GM23338 (cell line): ENCODE data around the gene IMMP2L. TPM values are rescaled to one million over a fixed set of nuclear protein-coding genes. Genes with fewer than 3 reads are reported as not detected.

Experiments
- ATAC-seq: fragments of 200-7000 bp; cut with Tn5 transposase; 3 replicates; pipeline ENCODE4 v1.9.1; 2020
- DNase-seq: peaks from one replicate; pipeline ENCODE4 v3.0.0-alpha.2; 2015; ENCODE audit warnings: low spot score
- H2AFZ ChIP-seq: fragments of 200-600 bp; sonication (generic); 2 replicates; pipeline ENCODE4 v1.8.0; 2016; ENCODE audit warnings: antibody characterized with exemption, mild to moderate bottlenecking, moderate library complexity
- H3F3A ChIP-seq: fragments of 200-600 bp; sonication (generic); replicated peaks from 2 replicates; pipeline ENCODE4 v1.8.0; 2017; ENCODE audit warnings: antibody characterized with exemption, mixed run types, low read depth
- H3K27ac ChIP-seq: fragments of 200-600 bp; sonication (generic); 2 replicates; pipeline ENCODE4 v1.6.1; 2016; ENCODE audit warnings: low read depth
- H3K27me3 ChIP-seq: fragments of 200-600 bp; sonication (generic); 2 replicates; pipeline ENCODE4 v1.8.0; 2016; ENCODE audit warnings: mild to moderate bottlenecking, mixed run types, moderate library complexity; ENCODE audit not compliant: insufficient read depth
- H3K36me3 ChIP-seq: fragments of 200-600 bp; sonication (generic); 2 replicates; pipeline ENCODE4 v1.8.0; 2016; ENCODE audit warnings: mild to moderate bottlenecking; ENCODE audit not compliant: insufficient read depth
- H3K4me1 ChIP-seq: fragments of 200-600 bp; sonication (generic); 2 replicates; pipeline ENCODE4 v1.8.0; 2016; ENCODE audit warnings: mild to moderate bottlenecking, moderate library complexity; ENCODE audit not compliant: insufficient read depth
- H3K4me2 ChIP-seq: fragments of 200-600 bp; sonication (generic); 2 replicates; pipeline ENCODE4 v1.7.1; 2017; ENCODE audit warnings: mixed run types
- H3K4me3 ChIP-seq: fragments of 200-600 bp; sonication (generic); 2 replicates; pipeline ENCODE4 v1.6.1; 2016; ENCODE audit warnings: mixed run types
- H3K79me2 ChIP-seq: fragments of 200-600 bp; sonication (generic); replicated peaks from 2 replicates; pipeline ENCODE4 v1.8.0; 2017; ENCODE audit warnings: mild to moderate bottlenecking; ENCODE audit not compliant: insufficient read depth
- H3K9me2 ChIP-seq: fragments of 200-600 bp; sonication (generic); 2 replicates; pipeline ENCODE4 v1.8.0; 2017; ENCODE audit not compliant: insufficient read depth
- H4K20me1 ChIP-seq: fragments of 200-600 bp; sonication (generic); replicated peaks from 2 replicates; pipeline ENCODE4 v1.8.0; 2017; ENCODE audit warnings: mild to moderate bottlenecking; ENCODE audit not compliant: insufficient read depth
- H3K27ac Mint-ChIP-seq: 2 replicates; pipeline ENCODE4 v1.8.0; 2020; ENCODE audit warnings: inconsistent platforms, mild to moderate bottlenecking, moderate library complexity, mixed read lengths
- H3K27me3 Mint-ChIP-seq: 3 replicates; pipeline ENCODE4 v1.8.0; 2022; ENCODE audit warnings: low read depth, mild to moderate bottlenecking, moderate library complexity, mixed read lengths, inconsistent platforms; ENCODE audit not compliant: insufficient read depth, poor library complexity
- H3K36me3 Mint-ChIP-seq: 3 replicates; pipeline ENCODE4 v1.8.0; 2021; ENCODE audit warnings: low read depth, mild to moderate bottlenecking, inconsistent platforms, moderate library complexity, mixed read lengths
- H3K4me1 Mint-ChIP-seq: 3 replicates; pipeline ENCODE4 v1.8.0; 2020; ENCODE audit warnings: mild to moderate bottlenecking, inconsistent platforms, mixed read lengths
- H3K4me3 Mint-ChIP-seq: 3 replicates; pipeline ENCODE4 v1.8.0; 2021; ENCODE audit warnings: moderate library complexity, mild to moderate bottlenecking, inconsistent platforms, mixed read lengths
- H3K9me3 Mint-ChIP-seq: 3 replicates; pipeline ENCODE4 v1.8.0; 2020; ENCODE audit warnings: moderate library complexity, mild to moderate bottlenecking, inconsistent platforms, mixed read lengths
- CREB1 ChIP-seq: fragments of 250-450 bp; sonication (Bioruptor Pico); IDR thresholded peaks from 2 replicates; pipeline ENCODE4 v1.5.0; 2020; ENCODE audit warnings: low read depth, mild to moderate bottlenecking, moderate library complexity
- EZH2 ChIP-seq: fragments of 200-600 bp; sonication (generic); IDR thresholded peaks from one replicate; pipeline ENCODE4 v1.8.0; 2017; ENCODE audit warnings: antibody characterized with exemption, mild to moderate bottlenecking, low read depth; ENCODE audit not compliant: unreplicated experiment
- EZH2phosphoT487 ChIP-seq: fragments of 200-600 bp; sonication (generic); IDR thresholded peaks from one replicate; pipeline ENCODE4 v1.8.1; 2018; ENCODE audit warnings: antibody characterized with exemption; ENCODE audit not compliant: unreplicated experiment
- JUNB ChIP-seq: IDR thresholded peaks from one replicate; pipeline ENCODE4 v1.6.1; 2016; ENCODE audit warnings: antibody characterized with exemption; ENCODE audit not compliant: unreplicated experiment
- NANOG ChIP-seq: IDR thresholded peaks from 2 replicates; pipeline ENCODE4 v1.6.1; 2016; ENCODE audit warnings: antibody characterized with exemption, borderline replicate concordance
- POLR2AphosphoS5 ChIP-seq: IDR thresholded peaks from 2 replicates; pipeline ENCODE4 v1.6.1; 2016; ENCODE audit warnings: antibody characterized with exemption, low read depth
- STAT1 ChIP-seq: IDR thresholded peaks from one replicate; pipeline ENCODE4 v1.6.1; 2016; ENCODE audit warnings: antibody characterized with exemption; ENCODE audit not compliant: unreplicated experiment
- ZNF114 ChIP-seq: fragments of 250-450 bp; sonication (Bioruptor Pico); IDR thresholded peaks from 2 replicates; pipeline ENCODE4 v1.5.0; 2020; ENCODE audit warnings: mild to moderate bottlenecking, moderate library complexity
- ZNF331 ChIP-seq: fragments of 250-450 bp; sonication (Bioruptor Pico); IDR thresholded peaks from 2 replicates; pipeline ENCODE4 v1.5.0; 2020; ENCODE audit warnings: low read depth, mild to moderate bottlenecking, moderate library complexity
- polyA plus RNA-seq: library from polyadenylated mRNA; unstranded; fragments of >200 nt; fragmentation: Nextera tagmentation; extraction: Ambion mirVana; gene quantifications from 2 replicates; pipeline ENCODE4 v1.2.1, GENCODE V29; 2016
- total RNA-seq: library from RNA; depleted of rRNA; stranded (reverse); fragments of >200 nt; shearing (Covaris generic); gene quantifications from 2 replicates; pipeline ENCODE4 v1.2.3, GENCODE V29; 2014
- TF ChIP-seq, protein P1 (sequence below): IDR thresholded peaks from 2 replicates; pipeline ENCODE4 v1.6.1; 2016; ENCODE audit warnings: antibody characterized with exemption
- TF ChIP-seq, protein P2 (sequence below): fragments of 250-450 bp; sonication (Bioruptor Pico); IDR thresholded peaks from 2 replicates; pipeline ENCODE4 v1.5.0; 2020; ENCODE audit warnings: mild to moderate bottlenecking, moderate library complexity
- TF ChIP-seq, protein P3 (sequence below): IDR thresholded peaks from one replicate; pipeline ENCODE4 v1.6.1; 2018; ENCODE audit warnings: antibody characterized with exemption; ENCODE audit not compliant: unreplicated experiment
- TF ChIP-seq, protein P4 (sequence below), 2 experiments: fragments of 200-600 bp in 1 of 2; sonication (generic) in 1 of 2; conservative IDR thresholded peaks; 2 replicates each; pipeline versions ENCODE4 v1.5.1 to v1.6.1; 2016 to 2017; ENCODE audit warnings: antibody characterized with exemption in 2 of 2, low read depth in 2 of 2, mild to moderate bottlenecking in 2 of 2, moderate library complexity in 1 of 2

The IMMP2L gene
- total and polyA plus RNA-seq, 2 experiments from 2014 or later, result 7.3 to 14.0 TPM

DNA sequence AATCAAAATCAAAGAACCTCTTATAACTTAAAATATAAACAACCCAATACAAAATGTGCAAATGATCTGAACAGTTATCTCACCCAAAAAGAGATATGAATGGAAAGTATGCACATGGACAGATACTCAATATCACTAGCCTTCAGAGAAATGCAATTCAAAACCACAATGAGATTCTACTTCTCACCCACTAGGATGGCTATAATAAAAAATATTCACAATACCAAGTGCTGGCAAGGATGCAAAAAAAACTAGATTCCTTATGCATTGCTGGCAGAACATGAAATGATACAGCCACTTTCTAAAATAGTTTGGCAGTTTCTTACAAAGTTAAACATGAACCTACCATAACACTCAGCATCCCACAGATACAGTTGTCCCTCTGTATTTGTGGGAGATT lies 601.5 kb downstream of the IMMP2L start:
- H3K4me1 ChIP-seq, result no peaks in the 10 kb centered on the region
- no peak overlapping the region for H3K4me3 ChIP-seq
- DNase-seq (no peak), ATAC-seq (no peak)
- H3K27me3 Mint-ChIP-seq, result no peaks in the 10 kb centered on the region
- H3K4me1 Mint-ChIP-seq, result no peaks in the 10 kb centered on the region
- H3K79me2 ChIP-seq, result no peaks in the 10 kb centered on the region
- TF ChIP-seq, protein P1, sequence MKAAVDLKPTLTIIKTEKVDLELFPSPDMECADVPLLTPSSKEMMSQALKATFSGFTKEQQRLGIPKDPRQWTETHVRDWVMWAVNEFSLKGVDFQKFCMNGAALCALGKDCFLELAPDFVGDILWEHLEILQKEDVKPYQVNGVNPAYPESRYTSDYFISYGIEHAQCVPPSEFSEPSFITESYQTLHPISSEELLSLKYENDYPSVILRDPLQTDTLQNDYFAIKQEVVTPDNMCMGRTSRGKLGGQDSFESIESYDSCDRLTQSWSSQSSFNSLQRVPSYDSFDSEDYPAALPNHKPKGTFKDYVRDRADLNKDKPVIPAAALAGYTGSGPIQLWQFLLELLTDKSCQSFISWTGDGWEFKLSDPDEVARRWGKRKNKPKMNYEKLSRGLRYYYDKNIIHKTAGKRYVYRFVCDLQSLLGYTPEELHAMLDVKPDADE, result no peak
- no peak for TF ChIP-seq ZNF331
- no peak for TF ChIP-seq EZH2
- TF ChIP-seq, protein P2, sequence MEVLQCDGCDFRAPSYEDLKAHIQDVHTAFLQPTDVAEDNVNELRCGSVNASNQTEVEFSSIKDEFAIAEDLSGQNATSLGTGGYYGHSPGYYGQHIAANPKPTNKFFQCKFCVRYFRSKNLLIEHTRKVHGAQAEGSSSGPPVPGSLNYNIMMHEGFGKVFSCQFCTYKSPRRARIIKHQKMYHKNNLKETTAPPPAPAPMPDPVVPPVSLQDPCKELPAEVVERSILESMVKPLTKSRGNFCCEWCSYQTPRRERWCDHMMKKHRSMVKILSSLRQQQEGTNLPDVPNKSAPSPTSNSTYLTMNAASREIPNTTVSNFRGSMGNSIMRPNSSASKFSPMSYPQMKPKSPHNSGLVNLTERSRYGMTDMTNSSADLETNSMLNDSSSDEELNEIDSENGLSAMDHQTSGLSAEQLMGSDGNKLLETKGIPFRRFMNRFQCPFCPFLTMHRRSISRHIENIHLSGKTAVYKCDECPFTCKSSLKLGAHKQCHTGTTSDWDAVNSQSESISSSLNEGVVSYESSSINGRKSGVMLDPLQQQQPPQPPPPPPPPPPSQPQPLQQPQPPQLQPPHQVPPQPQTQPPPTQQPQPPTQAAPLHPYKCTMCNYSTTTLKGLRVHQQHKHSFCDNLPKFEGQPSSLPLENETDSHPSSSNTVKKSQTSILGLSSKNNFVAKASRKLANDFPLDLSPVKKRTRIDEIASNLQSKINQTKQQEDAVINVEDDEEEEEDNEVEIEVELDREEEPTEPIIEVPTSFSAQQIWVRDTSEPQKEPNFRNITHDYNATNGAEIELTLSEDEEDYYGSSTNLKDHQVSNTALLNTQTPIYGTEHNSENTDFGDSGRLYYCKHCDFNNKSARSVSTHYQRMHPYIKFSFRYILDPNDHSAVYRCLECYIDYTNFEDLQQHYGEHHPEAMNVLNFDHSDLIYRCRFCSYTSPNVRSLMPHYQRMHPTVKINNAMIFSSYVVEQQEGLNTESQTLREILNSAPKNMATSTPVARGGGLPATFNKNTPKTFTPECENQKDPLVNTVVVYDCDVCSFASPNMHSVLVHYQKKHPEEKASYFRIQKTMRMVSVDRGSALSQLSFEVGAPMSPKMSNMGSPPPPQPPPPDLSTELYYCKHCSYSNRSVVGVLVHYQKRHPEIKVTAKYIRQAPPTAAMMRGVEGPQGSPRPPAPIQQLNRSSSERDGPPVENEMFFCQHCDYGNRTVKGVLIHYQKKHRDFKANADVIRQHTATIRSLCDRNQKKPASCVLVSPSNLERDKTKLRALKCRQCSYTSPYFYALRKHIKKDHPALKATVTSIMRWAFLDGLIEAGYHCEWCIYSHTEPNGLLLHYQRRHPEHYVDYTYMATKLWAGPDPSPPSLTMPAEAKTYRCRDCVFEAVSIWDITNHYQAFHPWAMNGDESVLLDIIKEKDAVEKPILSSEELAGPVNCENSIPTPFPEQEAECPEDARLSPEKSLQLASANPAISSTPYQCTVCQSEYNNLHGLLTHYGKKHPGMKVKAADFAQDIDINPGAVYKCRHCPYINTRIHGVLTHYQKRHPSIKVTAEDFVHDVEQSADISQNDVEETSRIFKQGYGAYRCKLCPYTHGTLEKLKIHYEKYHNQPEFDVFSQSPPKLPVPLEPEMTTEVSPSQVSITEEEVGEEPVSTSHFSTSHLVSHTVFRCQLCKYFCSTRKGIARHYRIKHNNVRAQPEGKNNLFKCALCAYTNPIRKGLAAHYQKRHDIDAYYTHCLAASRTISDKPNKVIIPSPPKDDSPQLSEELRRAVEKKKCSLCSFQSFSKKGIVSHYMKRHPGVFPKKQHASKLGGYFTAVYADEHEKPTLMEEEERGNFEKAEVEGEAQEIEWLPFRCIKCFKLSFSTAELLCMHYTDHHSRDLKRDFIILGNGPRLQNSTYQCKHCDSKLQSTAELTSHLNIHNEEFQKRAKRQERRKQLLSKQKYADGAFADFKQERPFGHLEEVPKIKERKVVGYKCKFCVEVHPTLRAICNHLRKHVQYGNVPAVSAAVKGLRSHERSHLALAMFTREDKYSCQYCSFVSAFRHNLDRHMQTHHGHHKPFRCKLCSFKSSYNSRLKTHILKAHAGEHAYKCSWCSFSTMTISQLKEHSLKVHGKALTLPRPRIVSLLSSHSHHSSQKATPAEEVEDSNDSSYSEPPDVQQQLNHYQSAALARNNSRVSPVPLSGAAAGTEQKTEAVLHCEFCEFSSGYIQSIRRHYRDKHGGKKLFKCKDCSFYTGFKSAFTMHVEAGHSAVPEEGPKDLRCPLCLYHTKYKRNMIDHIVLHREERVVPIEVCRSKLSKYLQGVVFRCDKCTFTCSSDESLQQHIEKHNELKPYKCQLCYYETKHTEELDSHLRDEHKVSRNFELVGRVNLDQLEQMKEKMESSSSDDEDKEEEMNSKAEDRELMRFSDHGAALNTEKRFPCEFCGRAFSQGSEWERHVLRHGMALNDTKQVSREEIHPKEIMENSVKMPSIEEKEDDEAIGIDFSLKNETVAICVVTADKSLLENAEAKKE (CRISPR knock-in tag), result no peak
- TF ChIP-seq NANOG, result no peak
- TF ChIP-seq EZH2phosphoT487, result no peak
- no peak for TF ChIP-seq STAT1
- TF ChIP-seq POLR2AphosphoS5, result no peak
- TF ChIP-seq, protein P3, sequence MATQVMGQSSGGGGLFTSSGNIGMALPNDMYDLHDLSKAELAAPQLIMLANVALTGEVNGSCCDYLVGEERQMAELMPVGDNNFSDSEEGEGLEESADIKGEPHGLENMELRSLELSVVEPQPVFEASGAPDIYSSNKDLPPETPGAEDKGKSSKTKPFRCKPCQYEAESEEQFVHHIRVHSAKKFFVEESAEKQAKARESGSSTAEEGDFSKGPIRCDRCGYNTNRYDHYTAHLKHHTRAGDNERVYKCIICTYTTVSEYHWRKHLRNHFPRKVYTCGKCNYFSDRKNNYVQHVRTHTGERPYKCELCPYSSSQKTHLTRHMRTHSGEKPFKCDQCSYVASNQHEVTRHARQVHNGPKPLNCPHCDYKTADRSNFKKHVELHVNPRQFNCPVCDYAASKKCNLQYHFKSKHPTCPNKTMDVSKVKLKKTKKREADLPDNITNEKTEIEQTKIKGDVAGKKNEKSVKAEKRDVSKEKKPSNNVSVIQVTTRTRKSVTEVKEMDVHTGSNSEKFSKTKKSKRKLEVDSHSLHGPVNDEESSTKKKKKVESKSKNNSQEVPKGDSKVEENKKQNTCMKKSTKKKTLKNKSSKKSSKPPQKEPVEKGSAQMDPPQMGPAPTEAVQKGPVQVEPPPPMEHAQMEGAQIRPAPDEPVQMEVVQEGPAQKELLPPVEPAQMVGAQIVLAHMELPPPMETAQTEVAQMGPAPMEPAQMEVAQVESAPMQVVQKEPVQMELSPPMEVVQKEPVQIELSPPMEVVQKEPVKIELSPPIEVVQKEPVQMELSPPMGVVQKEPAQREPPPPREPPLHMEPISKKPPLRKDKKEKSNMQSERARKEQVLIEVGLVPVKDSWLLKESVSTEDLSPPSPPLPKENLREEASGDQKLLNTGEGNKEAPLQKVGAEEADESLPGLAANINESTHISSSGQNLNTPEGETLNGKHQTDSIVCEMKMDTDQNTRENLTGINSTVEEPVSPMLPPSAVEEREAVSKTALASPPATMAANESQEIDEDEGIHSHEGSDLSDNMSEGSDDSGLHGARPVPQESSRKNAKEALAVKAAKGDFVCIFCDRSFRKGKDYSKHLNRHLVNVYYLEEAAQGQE, result no peak
- no peak for TF ChIP-seq ZNF114
- TF ChIP-seq JUNB, result no peak
- no peak for TF ChIP-seq CREB1 (CRISPR knock-in tag)
- TF ChIP-seq, protein P4, sequence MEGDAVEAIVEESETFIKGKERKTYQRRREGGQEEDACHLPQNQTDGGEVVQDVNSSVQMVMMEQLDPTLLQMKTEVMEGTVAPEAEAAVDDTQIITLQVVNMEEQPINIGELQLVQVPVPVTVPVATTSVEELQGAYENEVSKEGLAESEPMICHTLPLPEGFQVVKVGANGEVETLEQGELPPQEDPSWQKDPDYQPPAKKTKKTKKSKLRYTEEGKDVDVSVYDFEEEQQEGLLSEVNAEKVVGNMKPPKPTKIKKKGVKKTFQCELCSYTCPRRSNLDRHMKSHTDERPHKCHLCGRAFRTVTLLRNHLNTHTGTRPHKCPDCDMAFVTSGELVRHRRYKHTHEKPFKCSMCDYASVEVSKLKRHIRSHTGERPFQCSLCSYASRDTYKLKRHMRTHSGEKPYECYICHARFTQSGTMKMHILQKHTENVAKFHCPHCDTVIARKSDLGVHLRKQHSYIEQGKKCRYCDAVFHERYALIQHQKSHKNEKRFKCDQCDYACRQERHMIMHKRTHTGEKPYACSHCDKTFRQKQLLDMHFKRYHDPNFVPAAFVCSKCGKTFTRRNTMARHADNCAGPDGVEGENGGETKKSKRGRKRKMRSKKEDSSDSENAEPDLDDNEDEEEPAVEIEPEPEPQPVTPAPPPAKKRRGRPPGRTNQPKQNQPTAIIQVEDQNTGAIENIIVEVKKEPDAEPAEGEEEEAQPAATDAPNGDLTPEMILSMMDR (conservative IDR thresholded peaks at IDR 0.05; ENCODE audit: low read depth in 2 of 2), result no peak
- no peak overlapping the region for H3K27ac Mint-ChIP-seq
- no peaks in the 10 kb centered on the region for H3K36me3 ChIP-seq
- H3K4me2 ChIP-seq, result no peak overlapping the region
- no peak overlapping the region for H2AFZ ChIP-seq
- H3K27ac ChIP-seq, result no peak overlapping the region
- no peaks in the 10 kb centered on the region for H4K20me1 ChIP-seq
- H3K9me2 ChIP-seq, result no peaks in the 10 kb centered on the region
- no peak overlapping the region for H3K4me3 Mint-ChIP-seq
- no peaks in the 10 kb centered on the region for H3F3A ChIP-seq
- H3K36me3 Mint-ChIP-seq, result no peaks in the 10 kb centered on the region
- no peaks in the 10 kb centered on the region for H3K9me3 Mint-ChIP-seq
- H3K27me3 ChIP-seq, result no peaks in the 10 kb centered on the region
